Parathyroid adenoma (tissue), 2 donors: ENCODE data around the gene OR10P1.
"Not testable (repeated sequence)": the region's sequence is repeated elsewhere in the genome, so short reads cannot be mapped to it uniquely, and the experiment has no call there.

Source experiments
- H2AFZ ChIP-seq: fragments of 300-600 bp; sonication (generic); one replicate; pipeline ENCODE4 v1.7.0; 2017; ENCODE audit warnings: antibody characterized with exemption, mild to moderate bottlenecking
- H3K27ac ChIP-seq: fragments of 300-600 bp; sonication (generic); one replicate; pipeline ENCODE4 v1.7.0; 2017
- H3K27me3 ChIP-seq: fragments of 300-600 bp; sonication (generic); one replicate; pipeline ENCODE4 v1.7.0; 2017; ENCODE audit warnings: low read length; ENCODE audit not compliant: control insufficient read depth, insufficient read depth
- H3K36me3 ChIP-seq: fragments of 300-600 bp; sonication (generic); one replicate; pipeline ENCODE4 v1.7.0; 2017; ENCODE audit warnings: low read length; ENCODE audit not compliant: control insufficient read depth, insufficient read depth
- H3K4me1 ChIP-seq: fragments of 300-600 bp; sonication (generic); one replicate; pipeline ENCODE4 v1.7.0; 2017; ENCODE audit warnings: control low read depth
- H3K4me2 ChIP-seq: fragments of 300-600 bp; sonication (generic); one replicate; pipeline ENCODE4 v1.7.0; 2017; ENCODE audit warnings: low read length
- H3K4me3 ChIP-seq: fragments of 300-600 bp; sonication (generic); one replicate; pipeline ENCODE4 v1.7.0; 2017; ENCODE audit warnings: low read depth, low read length
- H3K79me2 ChIP-seq: fragments of 300-600 bp; sonication (generic); one replicate; pipeline ENCODE4 v1.7.0; 2017; ENCODE audit warnings: control low read depth
- H3K9ac ChIP-seq: fragments of 300-600 bp; sonication (generic); one replicate; pipeline ENCODE4 v1.7.0; 2017; ENCODE audit warnings: mild to moderate bottlenecking
- H3K9me3 ChIP-seq: fragments of 300-600 bp; sonication (generic); one replicate; pipeline ENCODE4 v1.7.0; 2017; ENCODE audit warnings: low read length; ENCODE audit not compliant: control insufficient read depth
- TF ChIP-seq, protein P1 (sequence below): fragments of 300-600 bp; sonication (generic); IDR thresholded peaks from one replicate; pipeline ENCODE4 v1.7.0; 2017; ENCODE audit warnings: antibody characterized with exemption, mild to moderate bottlenecking
- donor health status: primary hyperparathyroidism.

The OR10P1 gene

DNA sequence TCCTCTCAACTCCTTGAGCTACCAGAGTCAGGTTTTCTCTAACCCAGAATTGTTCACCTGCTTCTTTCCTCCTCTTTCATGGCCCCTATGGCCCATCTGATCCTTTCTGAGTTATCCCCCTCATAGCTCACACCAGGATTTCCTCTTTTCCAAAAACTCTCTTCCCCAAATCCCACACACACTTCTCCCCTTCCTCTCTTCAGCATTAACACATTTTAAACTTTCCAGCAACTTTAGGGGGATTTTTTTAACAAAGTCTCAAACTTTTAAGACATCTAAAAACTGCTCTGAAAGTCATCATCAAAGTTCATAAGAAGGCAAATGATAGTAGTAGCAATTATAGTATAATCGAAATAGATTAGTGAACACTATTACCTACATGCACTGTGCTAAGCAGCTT lies 7.9 kb downstream of the OR10P1 start:
- H3K79me2 ChIP-seq: no peaks in the 10 kb centered on the region
- no peak overlapping the region for H3K4me3 ChIP-seq
- no peaks in the 10 kb centered on the region for H3K36me3 ChIP-seq
- no peaks in the 10 kb centered on the region for H3K27me3 ChIP-seq
- no peak overlapping the region for H3K4me2 ChIP-seq
- no peak overlapping the region for H3K27ac ChIP-seq
- no peak overlapping the region for H2AFZ ChIP-seq
- H3K9ac ChIP-seq: no peak overlapping the region
- TF ChIP-seq, protein P1, sequence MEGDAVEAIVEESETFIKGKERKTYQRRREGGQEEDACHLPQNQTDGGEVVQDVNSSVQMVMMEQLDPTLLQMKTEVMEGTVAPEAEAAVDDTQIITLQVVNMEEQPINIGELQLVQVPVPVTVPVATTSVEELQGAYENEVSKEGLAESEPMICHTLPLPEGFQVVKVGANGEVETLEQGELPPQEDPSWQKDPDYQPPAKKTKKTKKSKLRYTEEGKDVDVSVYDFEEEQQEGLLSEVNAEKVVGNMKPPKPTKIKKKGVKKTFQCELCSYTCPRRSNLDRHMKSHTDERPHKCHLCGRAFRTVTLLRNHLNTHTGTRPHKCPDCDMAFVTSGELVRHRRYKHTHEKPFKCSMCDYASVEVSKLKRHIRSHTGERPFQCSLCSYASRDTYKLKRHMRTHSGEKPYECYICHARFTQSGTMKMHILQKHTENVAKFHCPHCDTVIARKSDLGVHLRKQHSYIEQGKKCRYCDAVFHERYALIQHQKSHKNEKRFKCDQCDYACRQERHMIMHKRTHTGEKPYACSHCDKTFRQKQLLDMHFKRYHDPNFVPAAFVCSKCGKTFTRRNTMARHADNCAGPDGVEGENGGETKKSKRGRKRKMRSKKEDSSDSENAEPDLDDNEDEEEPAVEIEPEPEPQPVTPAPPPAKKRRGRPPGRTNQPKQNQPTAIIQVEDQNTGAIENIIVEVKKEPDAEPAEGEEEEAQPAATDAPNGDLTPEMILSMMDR: no peak
- H3K9me3 ChIP-seq: no peaks in the 10 kb centered on the region
- peaks cover 2% of the 10 kb centered on the region for H3K4me1 ChIP-seq

DNA sequence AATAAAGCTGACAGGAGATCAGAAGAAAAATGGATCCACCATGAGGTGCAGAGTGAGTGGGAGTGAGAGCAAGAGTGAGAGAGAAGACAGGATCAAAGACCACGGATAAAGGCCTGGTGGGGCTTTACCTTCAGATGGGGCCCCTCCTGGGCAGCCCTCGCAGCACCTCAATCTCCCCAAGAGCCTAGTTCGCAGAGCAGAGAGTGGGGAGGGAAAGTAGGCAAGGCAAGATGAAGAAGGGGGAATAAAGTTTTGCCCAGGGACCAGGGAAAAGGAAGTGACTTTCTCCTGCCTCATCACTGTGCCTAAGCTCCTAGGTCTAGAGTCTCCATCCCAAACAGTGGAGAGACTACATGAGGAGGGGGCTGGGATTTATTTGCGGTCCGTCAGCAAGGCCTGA lies 10.3 kb downstream of the OR10P1 start:
- H3K79me2 ChIP-seq: no peaks in the 10 kb centered on the region
- H3K36me3 ChIP-seq: no peaks in the 10 kb centered on the region
- H3K27me3 ChIP-seq: no peaks in the 10 kb centered on the region
- H3K4me2 ChIP-seq: no peak overlapping the region
- TF ChIP-seq, protein P1: no peak
- H3K4me1 ChIP-seq: no peaks in the 10 kb centered on the region
- no peak overlapping the region for H3K27ac ChIP-seq
- H2AFZ ChIP-seq: no peak overlapping the region
- no peak overlapping the region for H3K9ac ChIP-seq
- H3K4me3 ChIP-seq: no peak overlapping the region
- no peaks in the 10 kb centered on the region for H3K9me3 ChIP-seq

DNA sequence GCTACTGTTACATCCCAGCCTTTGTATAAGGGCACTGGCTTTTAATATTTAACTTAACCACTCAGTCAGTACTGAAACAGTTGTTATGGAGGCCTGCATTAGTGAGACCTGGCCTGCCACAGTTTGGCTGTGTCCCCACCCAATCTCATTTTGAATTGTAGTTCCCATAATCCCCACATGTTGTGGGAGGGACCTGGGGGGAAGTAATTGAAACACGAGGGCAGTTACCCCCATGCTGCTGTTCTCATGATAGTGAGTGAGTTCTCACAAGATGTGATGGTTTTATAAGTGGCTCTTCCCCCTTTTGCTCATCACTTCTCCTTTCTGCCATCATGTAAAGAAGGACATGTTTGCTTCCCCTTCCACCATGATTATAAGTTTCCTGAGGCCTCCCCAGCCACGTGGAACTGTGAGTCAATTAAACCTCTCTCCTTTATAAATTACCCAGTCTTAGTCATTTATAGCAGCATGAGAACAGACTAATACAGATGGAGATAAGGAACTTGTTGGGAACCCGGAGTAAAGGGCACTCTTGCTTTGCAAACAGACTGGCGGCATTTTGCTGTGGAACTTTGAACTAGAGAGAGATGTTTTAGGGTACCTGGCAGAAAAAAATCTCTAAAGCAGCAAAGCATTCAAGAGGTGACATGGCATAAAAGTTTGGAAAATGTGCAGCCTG lies 14.1 kb downstream of the OR10P1 start:
- H3K36me3 ChIP-seq, H3K27me3 ChIP-seq, H2AFZ ChIP-seq, H3K27ac ChIP-seq, H3K4me3 ChIP-seq, H3K9ac ChIP-seq, H3K9me3 ChIP-seq, H3K4me2 ChIP-seq, H3K4me1 ChIP-seq, H3K79me2 ChIP-seq: not testable (repeated sequence)

DNA sequence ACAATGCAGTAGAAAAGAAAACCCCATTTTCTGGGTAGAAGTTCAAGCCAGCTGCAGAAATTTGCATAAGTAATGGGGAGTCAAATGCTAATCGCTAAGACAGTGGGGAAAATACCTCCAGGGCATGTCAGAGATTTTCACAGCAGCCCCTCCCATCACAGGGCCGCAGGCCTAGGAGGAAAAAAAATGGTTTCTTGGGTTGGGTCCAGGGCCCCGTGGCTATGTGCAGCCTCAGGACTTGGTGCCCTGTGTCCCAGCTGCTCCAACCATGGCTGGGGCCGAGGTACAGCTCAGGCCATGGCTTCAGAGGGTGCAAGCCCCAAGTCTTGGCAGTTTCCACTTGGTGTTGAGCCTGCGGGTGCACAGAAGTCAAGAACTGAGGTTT lies 14.6 kb downstream of the OR10P1 start:
- no peaks in the 10 kb centered on the region for H3K4me1 ChIP-seq
- no peak overlapping the region for H3K27ac ChIP-seq
- TF ChIP-seq, protein P1: no peak
- no peaks in the 10 kb centered on the region for H3K9me3 ChIP-seq
- no peak overlapping the region for H3K9ac ChIP-seq
- no peaks in the 10 kb centered on the region for H3K36me3 ChIP-seq
- H2AFZ ChIP-seq: no peak overlapping the region
- no peak overlapping the region for H3K4me2 ChIP-seq
- no peaks in the 10 kb centered on the region for H3K27me3 ChIP-seq
- H3K79me2 ChIP-seq: no peaks in the 10 kb centered on the region
- H3K4me3 ChIP-seq: no peak overlapping the region

DNA sequence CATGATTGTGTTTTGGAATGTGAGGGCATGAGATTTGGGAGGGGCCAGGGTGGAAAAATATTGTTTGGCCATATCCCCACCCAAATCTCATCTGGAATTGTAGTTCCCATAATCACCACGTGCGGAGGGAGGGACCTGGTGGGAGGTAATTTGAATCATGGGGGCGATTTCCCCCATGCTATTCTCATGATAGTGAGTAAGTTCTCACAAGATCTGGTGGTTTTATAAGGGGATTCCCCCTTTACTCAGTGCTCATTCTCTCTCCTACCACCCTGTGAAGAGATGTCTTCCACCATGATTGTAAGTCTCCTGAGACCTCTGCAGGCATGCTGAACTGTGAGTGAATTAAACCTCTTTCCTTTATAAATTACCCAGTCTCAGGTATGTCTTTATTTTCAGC lies 15.7 kb downstream of the OR10P1 start:
- TF ChIP-seq, protein P1: no peak
- Histone ChIP-seq H3K9me3 (no peaks in the 10 kb centered on the region), H3K4me2 (no peak overlapping the region), H2AFZ (no peak overlapping the region), H3K79me2 (no peaks in the 10 kb centered on the region), H3K36me3 (no peaks in the 10 kb centered on the region), H3K27me3 (no peaks in the 10 kb centered on the region), H3K4me1 (no peaks in the 10 kb centered on the region), H3K4me3 (no peak overlapping the region), H3K9ac (no peak overlapping the region), H3K27ac (no peak overlapping the region)
